H1 (cell line): Measurements from ENCODE around the gene EHD4. TPM values are rescaled to one million over a fixed set of nuclear protein-coding genes. Genes with fewer than 3 reads are reported as not detected.

ENCODE experiments used
- CTCF ChIA-PET: fragments of 300-600 bp; sonication (Branson Sonifier 250); formaldehyde crosslinking; loops from one replicate; lab custom pipeline; 2021; ENCODE audit not compliant: partially characterized antibody; lab: Charles Lee
- POLR2A ChIA-PET: fragments of 300-600 bp; sonication (Branson Sonifier 250); formaldehyde crosslinking; loops from one replicate; lab custom pipeline; 2021; ENCODE audit warnings: inconsistent platforms; ENCODE audit not compliant: partially characterized antibody; lab: Charles Lee
- DNase-seq, 2 experiments: peaks; one replicate each; pipeline versions ENCODE4 v3.0.0 to v3.0.0-alpha.2; 2010 to 2022; ENCODE audit warnings: low spot score in 2 of 2, low read depth in 1 of 2, mixed read lengths in 1 of 2
- FAIRE-seq: peaks from 2 replicates; lab custom pipeline; 2011; peaks lifted over from hg19 to GRCh38; lab: Jason Lieb, UNC
- H2AFZ ChIP-seq: 2 replicates; pipeline ENCODE4 v1.8.1; 2012; ENCODE audit warnings: low read length, inconsistent platforms
- H2AK5ac ChIP-seq: 2 replicates; pipeline ENCODE4 v1.6.1; 2013; ENCODE audit warnings: low read depth, low read length
- H2BK120ac ChIP-seq: replicated peaks from 2 replicates; pipeline ENCODE3; 2013; ENCODE audit warnings: low read depth, low read length, inconsistent platforms
- H2BK12ac ChIP-seq: 2 replicates; pipeline ENCODE4 v1.6.1; 2013; ENCODE audit warnings: low read depth, low read length
- H2BK15ac ChIP-seq: 2 replicates; pipeline ENCODE4 v1.6.1; 2013; ENCODE audit warnings: low read length
- H2BK20ac ChIP-seq: 2 replicates; pipeline ENCODE4 v1.6.1; 2013; ENCODE audit warnings: low read length
- H2BK5ac ChIP-seq: 2 replicates; pipeline ENCODE4 v1.6.1; 2013; ENCODE audit warnings: low read depth, low read length
- H3K14ac ChIP-seq: 2 replicates; pipeline ENCODE4 v1.6.1; 2013; ENCODE audit warnings: inconsistent platforms; ENCODE audit not compliant: insufficient read length
- H3K18ac ChIP-seq: 2 replicates; pipeline ENCODE4 v1.6.1; 2013; ENCODE audit warnings: low read length; ENCODE audit errors: extremely low read depth
- H3K23ac ChIP-seq: 2 replicates; pipeline ENCODE4 v1.6.1; 2013; ENCODE audit warnings: inconsistent platforms; ENCODE audit not compliant: insufficient read length
- H3K23me2 ChIP-seq: 2 replicates; pipeline ENCODE4 v1.6.1; 2013; ENCODE audit warnings: low read depth, low read length
- H3K27ac ChIP-seq: 2 replicates; pipeline ENCODE4 v1.6.1; 2011; ENCODE audit warnings: low read depth, low read length, inconsistent platforms
- H3K27me3 ChIP-seq, 4 experiments: replicated peaks in 1 of 4; 1 replicate in 1 of 4; 2 replicates in 3 of 4; pipeline versions ENCODE4 v1.6.1 to v1.8.1; 2011 to 2013; ENCODE audit warnings: low read length in 3 of 4, mild to moderate bottlenecking in 3 of 4, inconsistent platforms in 2 of 4, mixed read lengths in 2 of 4, moderate library complexity in 1 of 4; ENCODE audit not compliant: control insufficient read depth in 3 of 4, insufficient read depth in 3 of 4; ENCODE audit errors: extremely low read depth in 1 of 4
- H3K36me3 ChIP-seq, 4 experiments: 2 replicates each; pipeline versions ENCODE4 v1.6.1 to v1.8.1; 2011 to 2013; ENCODE audit warnings: mild to moderate bottlenecking in 4 of 4, low read length in 3 of 4, moderate library complexity in 2 of 4, control low read depth in 1 of 4, inconsistent platforms in 1 of 4; ENCODE audit not compliant: insufficient read depth in 4 of 4, control insufficient read depth in 2 of 4
- H3K4ac ChIP-seq: replicated peaks from 2 replicates; pipeline ENCODE3; 2013; ENCODE audit warnings: low read length, low read depth, mixed read lengths, inconsistent platforms; ENCODE audit not compliant: insufficient read length
- H3K4me1 ChIP-seq, 4 experiments: replicated peaks in 1 of 4; 1 replicate in 1 of 4; 2 replicates in 3 of 4; pipeline versions ENCODE4 v1.6.1 to v1.8.1; 2011 to 2013; ENCODE audit warnings: low read length in 3 of 4, inconsistent platforms in 2 of 4, mixed read lengths in 1 of 4; ENCODE audit not compliant: insufficient read depth in 4 of 4, control insufficient read depth in 3 of 4
- H3K4me2 ChIP-seq, 2 experiments: 2 replicates each; pipeline versions ENCODE4 v1.6.1 to v1.8.1; 2011 to 2013; ENCODE audit warnings: low read depth in 2 of 2, low read length in 2 of 2, control low read depth in 1 of 2, inconsistent platforms in 1 of 2, mild to moderate bottlenecking in 1 of 2; ENCODE audit not compliant: insufficient read depth in 1 of 2
- H3K4me3 ChIP-seq, 4 experiments: fragments of 200-600, 300-600 bp in 1 of 4; sonication (generic), shearing (Covaris generic), sonication (Bioruptor Twin) in 1 of 4; 2 replicates each; pipeline versions ENCODE4 v1.5.1 to v1.8.1; 2011 to 2016; ENCODE audit warnings: low read length in 4 of 4, low read depth in 3 of 4, control low read depth in 2 of 4, inconsistent platforms in 2 of 4, mild to moderate bottlenecking in 2 of 4, mixed read lengths in 1 of 4, moderate library complexity in 1 of 4; ENCODE audit not compliant: insufficient read depth in 2 of 4; ENCODE audit errors: extremely low read depth in 1 of 4
- H3K56ac ChIP-seq: replicated peaks from 2 replicates; pipeline ENCODE3; 2013; ENCODE audit warnings: low read depth, mild to moderate bottlenecking, mixed read lengths, low read length, inconsistent platforms; ENCODE audit not compliant: insufficient read length
- H3K79me1 ChIP-seq: 2 replicates; pipeline ENCODE4 v1.6.1; 2013; ENCODE audit warnings: low read depth, low read length, control low read depth
- H3K79me2 ChIP-seq, 2 experiments: 2 replicates each; pipeline versions ENCODE4 v1.6.1 to v1.8.1; 2012 to 2013; ENCODE audit warnings: low read length in 2 of 2, mild to moderate bottlenecking in 2 of 2, inconsistent platforms in 1 of 2; ENCODE audit not compliant: insufficient read depth in 2 of 2, control insufficient read depth in 1 of 2
- H3K9ac ChIP-seq, 4 experiments: replicated peaks in 1 of 4; 1 replicate in 1 of 4; 2 replicates in 3 of 4; pipeline versions ENCODE4 v1.6.1 to v1.8.1; 2011 to 2013; ENCODE audit warnings: low read depth in 3 of 4, low read length in 3 of 4, control low read depth in 2 of 4, mild to moderate bottlenecking in 2 of 4, moderate library complexity in 2 of 4, inconsistent platforms in 1 of 4; ENCODE audit errors: extremely low read depth in 1 of 4
- H3K9me3 ChIP-seq, 2 experiments: 2 replicates each; pipeline versions ENCODE4 v1.6.1 to v1.8.1; 2012 to 2013; ENCODE audit warnings: mild to moderate bottlenecking in 2 of 2, moderate library complexity in 2 of 2, control low read depth in 1 of 2, inconsistent platforms in 1 of 2, low read depth in 1 of 2, low read length in 1 of 2, mixed read lengths in 1 of 2; ENCODE audit not compliant: insufficient read depth in 2 of 2
- H4K20me1 ChIP-seq, 2 experiments: replicated peaks in 1 of 2; 2 replicates each; pipeline versions ENCODE3 to v1.8.1; 2011 to 2013; ENCODE audit warnings: inconsistent platforms in 2 of 2, low read length in 2 of 2, mild to moderate bottlenecking in 1 of 2; ENCODE audit not compliant: insufficient read depth in 2 of 2, control insufficient read depth in 1 of 2
- H4K5ac ChIP-seq: 2 replicates; pipeline ENCODE4 v1.6.1; 2013; ENCODE audit warnings: low read length, low read depth, mixed read lengths, inconsistent platforms; ENCODE audit not compliant: insufficient read length
- H4K8ac ChIP-seq: 2 replicates; pipeline ENCODE4 v1.8.0; 2013; ENCODE audit warnings: mild to moderate bottlenecking, moderate library complexity, low read length, inconsistent platforms; ENCODE audit not compliant: insufficient read depth; ENCODE audit errors: extremely low read depth
- H4K91ac ChIP-seq: replicated peaks from 2 replicates; pipeline ENCODE3; 2013; ENCODE audit warnings: low read length, mixed read lengths, inconsistent platforms; ENCODE audit not compliant: insufficient read length
- ASH2L ChIP-seq: fragments of 200-600, 300-600 bp; sonication (generic); IDR thresholded peaks from one replicate; pipeline ENCODE4 v1.7.1; 2017; ENCODE audit warnings: low read length
- BACH1 ChIP-seq: IDR thresholded peaks from 2 replicates; pipeline ENCODE4 v1.6.1; 2012; ENCODE audit warnings: low read length, improper control_type of control experiment
- POLR2AphosphoS5 ChIP-seq: IDR thresholded peaks from 2 replicates; pipeline ENCODE4 v1.6.1; 2011; ENCODE audit warnings: low read depth, low read length
- RBBP5 ChIP-seq: IDR thresholded peaks from 2 replicates; pipeline ENCODE4 v1.7.1; 2012; ENCODE audit warnings: low read depth, mild to moderate bottlenecking, inconsistent platforms, low read length, moderate library complexity, borderline replicate concordance
- RNF2 ChIP-seq: fragments of 200-900, 300-1000 bp; sonication (generic); IDR thresholded peaks from 2 replicates; pipeline ENCODE4 v1.7.1; 2016; ENCODE audit warnings: borderline replicate concordance, low read depth, mild to moderate bottlenecking, antibody characterized with exemption, low read length; ENCODE audit not compliant: poor library complexity, severe bottlenecking; ENCODE audit errors: missing control alignments
- SIN3A ChIP-seq, 2 experiments: IDR thresholded peaks in 1 of 2; conservative IDR thresholded peaks in 1 of 2; 2 replicates each; pipeline ENCODE4 v1.6.1; 2011 to 2012; ENCODE audit warnings: low read length in 2 of 2, improper control_type of control experiment in 1 of 2, low read depth in 1 of 2, mild to moderate bottlenecking in 1 of 2
- TCF12 ChIP-seq: IDR thresholded peaks from 2 replicates; pipeline ENCODE4 v1.6.1; 2011; ENCODE audit warnings: low read depth, mild to moderate bottlenecking, low read length
- WGBS, 2 experiments: shearing (Covaris generic) in 1 of 2; methylation state at CpG; one replicate each; pipeline versions ENCODE4 v1.1.6 to v1.1.7; 2013 to 2015; ENCODE audit warnings: low lambda C conversion rate in 2 of 2, mixed read lengths in 2 of 2, inconsistent platforms in 1 of 2, low coverage in 1 of 2, missing lambda C conversion rate in 1 of 2; ENCODE audit not compliant: insufficient replicate concordance in 2 of 2, insufficient coverage in 1 of 2, insufficient read length in 1 of 2; ENCODE audit errors: extremely low coverage in 1 of 2, missing lambda C conversion rate in 1 of 2; 5-methylcytosine and 5-hydroxymethylcytosine counted together
- polyA plus RNA-seq, 7 experiments: library from polyadenylated mRNA; depleted of rRNA in 3 of 7; stranded (reverse) in 5 of 7; unstranded in 2 of 7; fragments of >200 nt in 5 of 7; fragments of 200-250 nt in 2 of 7; gene quantifications; 1 replicate in 5 of 7; 2 replicates in 1 of 7; 4 replicates in 1 of 7; pipeline versions ENCODE4 v1.2.1 to v1.2.3, GENCODE V29; 2011 to 2013; ENCODE audit warnings: missing spikeins in 2 of 7, mixed read lengths in 2 of 7
- total RNA-seq: library from RNA; stranded (reverse); fragmentation: NEBNext Ultra II Directional; extraction: Animal tissue kit (Norgen Biotek cat#: 25700); gene quantifications from 2 replicates; pipeline ENCODE4 v1.2.1, GENCODE V29; 2021

EHD4 gene
- total and polyA plus RNA-seq, 2 of the 8 experiments (the other 6 are each of a cell fraction or from before 2014, with no cell fraction given), result 17.5 to 24.5 TPM

DNA sequence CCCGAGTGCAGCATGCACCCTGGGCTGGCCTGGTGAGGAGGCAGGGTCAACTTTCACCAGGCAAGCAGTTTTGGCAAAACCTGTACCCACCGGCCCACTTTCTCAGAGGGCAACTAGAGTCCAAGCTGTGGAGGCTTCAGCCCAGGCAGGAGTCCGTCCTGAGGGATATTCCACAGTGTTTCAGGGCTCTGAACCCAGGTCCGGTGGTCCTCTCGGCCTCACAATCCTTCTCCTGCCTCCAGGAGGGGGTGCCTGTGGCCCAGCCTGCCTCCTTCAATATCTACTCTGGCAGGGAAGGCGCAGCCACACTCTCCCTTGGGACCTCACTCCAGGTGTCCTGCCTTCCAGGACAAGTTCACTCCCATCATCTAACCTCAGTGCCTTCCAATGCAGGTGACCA is 44.6 kb upstream of the EHD4 start:
- no peak overlapping the region for H3K23ac ChIP-seq
- POLR2A ChIA-PET, result no interaction called here
- no peak overlapping the region for H2BK20ac ChIP-seq

More for the DNA sequence above, 44.6 kb upstream of the EHD4 start:
- WGBS, 2 experiments, result 82% methylated on average over 6 of the region's 6 CpGs; no CpG with 5 or more reads in 1 of the 2 experiments
- H4K5ac ChIP-seq, result no peak overlapping the region
- no peak overlapping the region for H2BK5ac ChIP-seq
- no peaks in the 10 kb centered on the region for H3K4me1 ChIP-seq
- no peak overlapping the region for H2BK12ac ChIP-seq
- H3K9ac ChIP-seq, result no peak overlapping the region
- FAIRE-seq, result no peak
- TF ChIP-seq BACH1, result no peak
- TF ChIP-seq SIN3A (conservative IDR thresholded peaks at IDR 0.05 in 1 of 2, IDR thresholded peaks at IDR 0.05 in 1 of 2; ENCODE audit: low read depth in 1 of 2, low read length in 2 of 2), result no peak
- TF ChIP-seq RNF2, result no peak
- no peak for TF ChIP-seq RBBP5
- no peak for TF ChIP-seq TCF12
- TF ChIP-seq ASH2L, result no peak
- no peak for TF ChIP-seq POLR2AphosphoS5
- no peaks in the 10 kb centered on the region for H4K20me1 ChIP-seq
- no peak overlapping the region for H3K4me3 ChIP-seq
- DNase-seq, result no peak
- H2BK15ac ChIP-seq, result no peak overlapping the region
- no peaks in the 10 kb centered on the region for H3K79me2 ChIP-seq
- CTCF ChIA-PET, result interaction anchor here (0.9 to 2.2 kb wide), 3 partner anchors 28 to 67 kb away, joined by 4 to 9 read pairs (median 4); no protein-coding TSS in a partner anchor
- H3K79me1 ChIP-seq, result no peaks in the 10 kb centered on the region
- H4K91ac ChIP-seq, result no peak overlapping the region
- no peak overlapping the region for H3K14ac ChIP-seq
- no peaks in the 10 kb centered on the region for H3K23me2 ChIP-seq
- no peak overlapping the region for H3K4me2 ChIP-seq
- no peak overlapping the region for H2BK120ac ChIP-seq
- H3K36me3 ChIP-seq, result no peaks in the 10 kb centered on the region
- no peak overlapping the region for H3K56ac ChIP-seq
- no peak overlapping the region for H3K4ac ChIP-seq
- H3K9me3 ChIP-seq, result peaks cover 9 to 15% of the 10 kb centered on the region in 2 experiments; a peak in 3 of 4 replicates
- H3K27me3 ChIP-seq, result no peaks in the 10 kb centered on the region; a peak in 1 of 7 replicates
- H3K18ac ChIP-seq, result no peak overlapping the region
- H4K8ac ChIP-seq, result no peak overlapping the region
- no peak overlapping the region for H2AFZ ChIP-seq
- H2AK5ac ChIP-seq, result no peak overlapping the region
- no peak overlapping the region for H3K27ac ChIP-seq
